HG03060 (cell line): ENCODE results near the gene OLFM3.

Experiments
- ATAC-seq: cut with Tn5 transposase; IDR thresholded peaks from one replicate; pipeline ENCODE4 v1.9.1; 2021; ENCODE audit warnings: low read depth, moderate number of reproducible peaks; ENCODE audit not compliant: unreplicated experiment

The OLFM3 gene

GRCh38 chr1:101996825-101997465 lies at the start of gene OLFM3:
OLFM3 (minus strand) TSS chr1:101996926.
- no peak for ATAC-seq

GRCh38 chr1:102045752-102046151 lies 49.0 kb upstream of the OLFM3 start:
- no peak for ATAC-seq

GRCh38 chr1:102032534-102032933 lies 35.8 kb upstream of the OLFM3 start:
- ATAC-seq = no peak

- no peak for ATAC-seq
These were observed 22.8 kb upstream of the OLFM3 start for GRCh38 chr1:102019530-102019929.

GRCh38 chr1:102015728-102016127 lies 19.0 kb upstream of the OLFM3 start:
- ATAC-seq = no peak

GRCh38 chr1:102002057-102002456 lies 5.3 kb upstream of the OLFM3 start:
- no peak for ATAC-seq

- ATAC-seq = no peak
These were observed 561 bp downstream of the OLFM3 start for GRCh38 chr1:101995984-101996745.

GRCh38 chr1:101993710-101994109 lies 3.0 kb downstream of the OLFM3 start:
- no peak for ATAC-seq

GRCh38 chr1:101992821-101993575 lies 3.7 kb downstream of the OLFM3 start:
- ATAC-seq = no peak

- ATAC-seq = no peak
These were observed 15.8 kb downstream of the OLFM3 start for GRCh38 chr1:101980974-101981373.

- ATAC-seq = no peak
These were observed 19.5 kb downstream of the OLFM3 start for GRCh38 chr1:101977266-101977665.

- ATAC-seq = no peak
These were observed 20.6 kb downstream of the OLFM3 start for GRCh38 chr1:101976161-101976560.

GRCh38 chr1:101975371-101975770 lies 21.4 kb downstream of the OLFM3 start:
- ATAC-seq = no peak

- no peak for ATAC-seq
These were observed 22.0 kb downstream of the OLFM3 start for GRCh38 chr1:101974599-101975274.

GRCh38 chr1:101971304-101971703 lies 25.4 kb downstream of the OLFM3 start:
- no peak for ATAC-seq

GRCh38 chr1:101967871-101968270 lies 28.9 kb downstream of the OLFM3 start:
- ATAC-seq = no peak

GRCh38 chr1:101965341-101965740 lies 31.4 kb downstream of the OLFM3 start:
- no peak for ATAC-seq

- no peak for ATAC-seq
These were observed 32.0 kb downstream of the OLFM3 start for GRCh38 chr1:101964708-101965107.

GRCh38 chr1:101960142-101960541 lies 36.6 kb downstream of the OLFM3 start:
- ATAC-seq = no peak

- no peak for ATAC-seq
These were observed 37.3 kb downstream of the OLFM3 start for GRCh38 chr1:101959456-101959855.

GRCh38 chr1:101957771-101958170 lies 39.0 kb downstream of the OLFM3 start:
- no peak for ATAC-seq
